NCI-H2196 treated with DMSO at 0.1 percent for 48 hours (cell line): ENCODE results near the gene SARS1.
"Not testable (repeated sequence)": the region's sequence is repeated elsewhere in the genome, so short reads cannot be mapped to it uniquely, and the experiment has no call there.

Experiments
- DNase-seq: peaks from one replicate; lab custom pipeline; 2025; ENCODE audit not compliant: unreplicated experiment; lab: John Stamatoyannopoulos, UW

The SARS1 gene

DNA sequence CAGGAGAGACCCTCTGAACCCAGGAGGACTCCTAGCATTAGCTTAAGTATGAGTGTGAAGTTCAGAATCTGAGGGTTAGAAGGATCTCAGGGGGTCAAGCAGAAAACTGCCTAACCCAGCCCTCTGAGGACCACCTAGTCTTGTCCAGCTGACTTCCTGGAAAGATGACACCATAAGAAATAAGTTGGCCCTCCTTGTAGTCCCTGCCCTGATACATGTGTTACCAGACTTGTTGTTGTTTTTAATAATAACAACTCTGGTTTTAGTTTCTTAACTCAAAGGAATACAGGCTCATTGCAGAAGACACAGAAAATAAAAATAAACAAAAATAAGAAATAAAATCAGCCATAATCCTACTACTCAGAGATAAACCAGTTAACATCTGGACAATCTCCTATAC, 21.8 kb upstream of the SARS1 start:
- no peak for DNase-seq

DNA sequence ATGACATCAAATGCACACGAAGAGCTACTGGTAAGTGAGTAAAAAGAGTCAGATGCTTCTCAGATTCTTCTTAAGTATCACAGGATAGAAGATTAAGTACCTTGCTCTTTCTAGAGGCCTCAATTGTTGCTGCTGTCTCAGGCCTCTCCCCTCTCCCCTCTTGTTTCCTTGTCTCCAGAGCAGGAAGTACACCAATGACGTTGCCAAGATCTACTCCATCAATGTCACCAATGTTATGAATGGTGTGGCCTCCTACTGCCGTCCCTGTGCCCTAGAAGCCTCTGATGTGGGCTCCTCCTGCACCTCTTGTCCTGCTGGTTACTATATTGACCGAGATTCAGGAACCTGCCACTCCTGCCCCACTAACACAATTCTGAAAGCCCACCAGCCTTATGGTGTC, 21.3 kb upstream of the SARS1 start:
- DNase-seq = no peak

DNA sequence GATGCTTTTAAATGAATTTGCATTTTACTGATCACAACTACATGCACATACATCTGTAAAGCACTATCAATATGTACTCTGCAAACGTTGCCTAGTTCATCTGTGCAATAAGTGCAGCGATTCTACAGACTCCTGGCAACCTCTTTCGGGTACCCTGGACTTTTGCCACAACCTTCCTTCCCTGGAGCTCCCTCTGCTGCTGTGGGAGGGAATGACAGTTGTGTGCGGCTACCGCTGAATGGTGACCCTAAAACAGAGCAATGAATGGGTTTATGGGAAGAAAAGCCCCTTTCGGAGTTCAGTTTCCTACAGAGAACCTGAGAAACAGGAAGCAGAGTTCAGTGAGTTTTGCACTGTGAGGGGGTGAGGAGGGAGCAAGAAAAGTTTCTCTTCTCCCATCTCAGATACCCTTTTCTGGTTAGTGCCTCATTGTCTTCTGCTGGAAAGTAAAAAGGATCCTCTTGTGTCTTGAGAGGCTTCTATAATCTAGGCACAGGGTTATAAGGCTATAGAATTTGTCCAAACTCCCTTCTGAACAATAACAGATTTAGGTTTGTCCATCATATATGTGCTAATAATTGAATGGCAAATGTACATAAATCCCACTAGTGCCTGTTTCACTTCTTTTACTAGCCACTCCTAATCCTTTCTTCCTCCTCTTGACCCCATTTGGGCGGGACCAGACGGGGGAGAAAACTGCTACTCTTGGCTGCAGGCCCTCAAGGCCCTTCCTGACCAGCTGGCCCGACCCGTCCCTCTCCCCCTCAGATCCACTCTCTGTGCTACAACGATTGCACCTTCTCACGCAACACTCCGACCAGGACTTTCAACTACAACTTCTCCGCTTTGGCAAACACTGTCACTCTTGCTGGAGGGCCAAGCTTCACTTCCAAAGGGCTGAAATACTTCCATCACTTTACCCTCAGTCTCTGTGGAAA, 19.8 kb upstream of the SARS1 start:
- peak; percentile 2 for DNase-seq

DNA sequence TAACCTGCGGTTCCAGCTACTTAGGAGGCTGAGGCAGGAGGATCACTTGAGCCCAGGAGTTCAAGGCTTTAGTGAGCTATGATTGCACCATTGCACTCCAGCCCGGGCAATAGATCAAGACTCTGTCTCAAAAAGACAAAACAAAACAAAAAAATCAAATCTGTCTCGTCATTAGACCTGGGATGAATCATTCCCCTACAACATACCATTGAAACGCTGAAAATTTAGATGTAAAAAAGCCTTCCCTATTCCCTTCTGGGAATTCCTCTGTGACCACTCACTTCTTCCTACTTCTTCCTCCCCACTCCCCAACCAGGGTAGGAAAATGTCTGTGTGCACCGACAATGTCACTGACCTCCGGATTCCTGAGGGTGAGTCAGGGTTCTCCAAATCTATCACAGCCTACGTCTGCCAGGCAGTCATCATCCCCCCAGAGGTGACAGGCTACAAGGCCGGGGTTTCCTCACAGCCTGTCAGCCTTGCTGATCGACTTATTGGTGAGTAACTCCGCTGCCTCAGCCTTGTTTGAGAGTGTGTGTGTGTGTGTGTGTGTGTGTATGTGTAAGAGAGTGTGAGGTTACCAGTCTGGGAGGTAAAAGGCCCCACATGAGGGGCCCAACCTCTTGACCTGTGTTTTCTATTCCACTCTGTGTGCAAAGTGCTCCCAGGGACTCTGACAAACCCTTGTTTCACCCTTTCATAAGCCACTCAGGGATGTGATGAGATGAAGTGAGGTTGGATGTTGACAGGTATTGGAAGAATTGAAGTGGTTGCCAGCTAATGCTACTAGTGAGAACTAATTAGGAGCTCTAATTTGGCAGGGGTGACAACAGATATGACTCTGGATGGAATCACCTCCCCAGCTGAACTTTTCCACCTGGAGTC, 16.3 kb upstream of the SARS1 start:
- no peak for DNase-seq

DNA sequence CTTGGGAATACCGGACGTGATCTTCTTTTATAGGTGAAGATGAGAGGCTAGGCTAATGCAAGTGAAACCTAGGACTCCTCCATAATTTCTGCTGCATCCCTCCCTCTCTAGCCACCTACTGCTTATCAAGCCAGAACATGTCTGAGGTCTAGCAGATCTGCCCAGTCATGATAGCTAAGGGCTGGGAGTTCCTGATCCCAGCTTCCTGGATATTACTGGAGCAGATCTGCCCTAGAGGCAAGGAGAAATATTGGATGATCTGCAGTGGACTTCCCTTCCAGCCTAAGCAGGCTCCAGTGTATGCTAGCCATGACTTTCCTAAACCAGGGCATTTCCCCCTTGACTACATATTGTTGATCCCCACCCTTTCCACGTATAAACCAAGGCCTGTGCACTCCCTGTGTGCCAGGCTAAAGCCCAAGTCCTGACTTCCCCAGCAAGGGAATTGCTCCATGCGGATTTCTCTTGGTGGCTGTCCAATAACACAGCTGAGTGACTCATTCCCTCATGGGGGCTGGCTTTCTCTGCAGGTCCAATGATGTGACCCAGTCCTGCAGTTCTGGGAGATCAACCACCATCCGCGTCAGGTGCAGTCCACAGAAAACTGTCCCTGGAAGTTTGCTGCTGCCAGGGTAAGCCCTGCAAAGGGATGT, 15.5 kb upstream of the SARS1 start:
- DNase-seq = no peak

DNA sequence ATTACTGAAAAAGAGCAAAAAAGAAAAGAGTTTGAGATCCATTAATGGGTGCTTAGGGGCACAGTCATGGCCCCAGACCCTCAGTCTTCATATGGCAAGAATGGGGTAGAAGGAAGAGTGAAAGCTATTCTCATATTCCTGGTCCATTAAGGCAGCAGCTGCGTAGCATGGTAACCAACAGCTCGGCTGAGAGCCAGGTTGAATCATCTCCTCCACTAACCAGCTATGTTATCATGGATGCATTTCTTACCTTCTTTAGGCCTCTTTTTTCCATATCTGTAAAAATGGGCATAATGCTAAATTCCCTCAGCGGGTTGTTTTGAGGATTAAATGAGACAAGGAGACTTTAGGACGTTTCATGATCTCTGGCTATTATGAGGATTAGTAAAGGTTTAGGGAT, 15.0 kb upstream of the SARS1 start:
- DNase-seq = no peak

DNA sequence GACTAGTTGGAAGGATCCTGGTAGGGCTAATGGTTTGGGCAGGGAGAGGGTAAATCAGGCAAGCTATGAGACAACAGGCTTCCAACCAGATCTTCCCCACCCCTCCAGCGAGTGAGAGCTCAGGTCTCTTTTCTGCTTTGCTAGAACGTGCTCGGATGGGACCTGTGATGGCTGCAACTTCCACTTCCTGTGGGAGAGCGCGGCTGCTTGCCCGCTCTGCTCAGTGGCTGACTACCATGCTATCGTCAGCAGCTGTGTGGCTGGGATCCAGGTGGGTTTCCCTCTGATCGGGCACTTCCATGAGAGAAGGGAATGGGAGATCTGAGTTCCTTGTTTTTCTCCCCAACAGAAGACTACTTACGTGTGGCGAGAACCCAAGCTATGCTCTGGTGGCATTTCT, 14.0 kb upstream of the SARS1 start:
- DNase-seq = no peak

DNA sequence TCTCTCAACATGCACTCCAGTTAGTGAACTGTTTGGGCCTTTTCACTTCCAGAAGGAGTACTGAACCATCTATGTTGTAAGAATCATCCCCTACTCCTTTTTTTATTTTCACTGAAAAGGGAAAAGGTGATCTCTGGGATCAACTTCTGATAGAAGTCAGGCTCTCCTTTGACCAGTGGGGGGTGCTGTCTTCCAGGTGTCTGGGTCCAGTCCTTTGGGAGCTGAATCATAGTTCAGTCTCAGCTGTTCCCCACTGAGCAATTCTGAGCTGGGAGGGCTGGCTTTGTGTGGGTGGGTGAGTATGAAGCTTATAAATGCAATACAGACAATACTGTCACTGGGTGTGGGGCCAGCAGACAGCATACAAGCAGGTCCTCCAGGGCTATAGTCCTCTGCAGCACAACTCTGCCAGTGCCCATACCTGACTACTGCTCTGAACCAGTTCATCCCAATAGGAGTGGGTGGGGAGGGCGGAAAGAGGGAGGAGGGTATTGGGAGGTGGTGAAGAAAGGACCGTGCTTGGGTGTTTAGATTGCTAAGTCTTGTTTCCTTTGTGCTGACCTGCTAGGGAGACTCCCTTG, 12.5 kb upstream of the SARS1 start:
- DNase-seq = peak; percentile 10

DNA sequence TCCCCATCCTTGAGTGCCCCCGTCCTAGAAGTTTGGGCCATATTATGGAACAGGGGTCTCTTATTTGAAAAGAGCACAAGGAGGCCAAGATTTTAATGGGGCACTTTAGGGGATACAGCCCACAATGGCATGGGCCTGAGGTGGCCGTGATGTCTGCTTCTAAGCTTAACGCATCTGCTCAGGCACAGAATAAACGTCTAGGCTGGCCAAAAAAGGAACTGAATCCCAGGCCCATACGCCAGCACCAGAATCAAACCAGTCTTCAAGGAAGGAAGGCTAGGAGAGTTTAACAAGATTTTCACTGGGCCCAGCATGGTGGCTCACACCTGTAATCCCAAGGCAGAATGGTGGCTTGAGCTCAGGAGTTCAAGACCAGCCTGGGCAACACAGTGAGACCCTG, 9.2 kb upstream of the SARS1 start:
- no peak for DNase-seq

DNA sequence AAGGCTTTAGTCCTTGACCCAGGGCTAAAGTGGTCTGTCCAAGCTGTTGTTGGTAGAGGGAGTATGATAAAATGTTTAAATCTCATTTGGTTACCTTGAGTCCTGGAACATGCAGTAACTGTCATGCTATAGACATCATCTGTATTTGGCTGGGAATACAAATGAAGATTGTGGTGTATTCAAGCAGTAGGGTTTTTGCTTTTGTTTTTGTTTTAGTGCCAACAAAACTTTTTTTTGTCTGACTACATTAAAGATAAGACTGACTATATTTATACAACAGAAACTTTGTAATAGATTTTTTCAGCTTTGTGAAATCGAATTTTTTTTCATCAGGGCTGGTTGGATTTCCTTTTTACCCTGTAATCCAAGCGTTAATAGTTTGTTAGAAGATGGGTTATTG, 7.4 kb upstream of the SARS1 start:
- no peak for DNase-seq

DNA sequence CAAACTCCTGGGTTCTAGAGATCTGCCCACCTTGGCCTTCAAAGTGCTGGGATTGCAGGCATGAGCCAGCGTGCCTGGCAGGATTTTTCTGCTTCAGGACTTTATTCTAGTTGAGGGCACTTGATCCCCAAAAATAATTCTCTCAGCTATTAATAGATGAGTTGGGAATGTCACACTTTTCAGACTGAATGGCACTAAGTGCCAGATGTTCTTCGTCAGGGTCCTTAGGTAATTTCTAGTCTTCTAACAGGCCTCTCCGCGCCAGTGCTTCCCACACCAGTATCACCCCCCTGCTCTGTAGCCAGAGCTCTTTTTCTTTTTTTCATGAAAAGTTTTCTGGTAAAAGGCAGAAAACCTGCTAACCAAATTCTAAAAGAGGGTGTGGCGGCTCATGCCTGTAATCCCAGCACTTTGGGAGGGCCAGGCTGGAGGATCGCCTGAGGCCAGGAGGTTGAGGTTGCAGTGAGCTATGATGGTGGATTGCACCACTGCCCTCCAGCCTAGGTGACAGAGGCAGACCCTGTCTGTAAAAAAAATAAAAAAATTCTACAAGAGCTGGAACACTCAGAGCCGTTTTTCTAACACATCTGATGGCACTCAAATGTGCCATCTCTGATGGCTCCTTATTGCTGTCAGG, 6.1 kb upstream of the SARS1 start:
- no peak for DNase-seq

DNA sequence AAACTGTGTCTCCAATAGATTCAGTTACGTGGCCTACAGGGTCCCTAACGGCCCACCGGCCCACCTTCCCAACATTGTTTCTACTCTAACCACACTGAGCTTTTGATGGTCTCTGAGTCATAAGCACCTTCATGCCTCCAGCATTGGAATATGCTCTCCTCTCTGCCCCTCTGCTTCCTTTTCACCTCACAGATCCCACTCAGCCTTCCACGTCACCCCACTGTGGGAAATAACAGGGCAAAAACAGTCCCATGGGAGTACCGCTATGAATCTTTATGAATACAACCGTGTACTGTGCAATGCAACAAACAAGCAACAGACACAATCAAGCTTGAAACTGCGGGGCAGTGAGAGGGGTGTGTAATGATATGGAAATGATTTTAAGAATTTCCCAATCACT, 5.3 kb upstream of the SARS1 start:
- DNase-seq = no peak

DNA sequence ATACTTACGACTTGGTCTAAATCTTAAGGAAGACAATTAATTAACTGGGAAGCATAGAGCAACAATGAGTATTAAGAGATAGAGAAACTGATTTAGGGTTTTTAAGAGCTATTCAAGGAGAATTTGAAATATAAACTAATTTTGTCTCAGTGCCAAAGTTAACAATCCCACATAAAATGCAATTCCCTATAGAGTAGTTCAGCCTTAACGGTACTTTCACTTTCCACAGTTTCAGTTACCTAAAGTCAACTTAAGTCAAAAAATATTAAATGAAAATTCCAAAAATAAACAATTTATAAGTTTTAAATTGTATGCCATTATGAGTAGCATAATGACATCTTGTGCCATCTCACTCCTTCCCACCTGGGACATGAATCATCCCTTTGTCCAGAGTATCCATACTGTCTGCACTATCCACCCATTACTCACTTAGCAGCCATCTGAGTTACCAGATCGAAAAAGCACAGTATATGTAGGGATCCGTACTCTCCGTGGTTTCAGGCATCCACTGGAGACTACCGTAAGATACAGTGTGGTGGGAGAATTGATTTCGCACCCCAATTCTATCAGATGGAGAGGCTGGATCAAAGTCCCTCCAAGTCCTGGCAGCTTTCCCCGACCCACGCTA, 4.8 kb upstream of the SARS1 start:
- DNase-seq = no peak

DNA sequence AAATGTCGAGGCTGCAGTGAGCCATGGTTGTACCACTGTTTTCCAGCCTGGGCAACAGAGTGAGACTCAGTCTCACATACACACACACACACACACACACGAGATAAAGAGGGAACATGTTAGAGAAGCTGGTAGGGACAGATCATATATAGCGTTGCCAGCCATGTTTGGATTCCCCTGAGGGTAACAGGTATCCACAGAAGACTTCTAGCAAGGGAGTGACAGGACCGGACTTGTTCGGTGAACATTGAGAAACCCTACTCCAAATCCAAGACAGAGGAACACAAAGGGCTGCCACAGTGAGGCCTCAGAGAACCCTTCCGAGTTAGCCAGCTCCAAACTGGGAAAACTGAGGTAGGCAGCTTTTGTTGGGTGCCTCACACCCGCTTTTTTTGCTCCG, 3.7 kb upstream of the SARS1 start:
- DNase-seq = no peak

DNA sequence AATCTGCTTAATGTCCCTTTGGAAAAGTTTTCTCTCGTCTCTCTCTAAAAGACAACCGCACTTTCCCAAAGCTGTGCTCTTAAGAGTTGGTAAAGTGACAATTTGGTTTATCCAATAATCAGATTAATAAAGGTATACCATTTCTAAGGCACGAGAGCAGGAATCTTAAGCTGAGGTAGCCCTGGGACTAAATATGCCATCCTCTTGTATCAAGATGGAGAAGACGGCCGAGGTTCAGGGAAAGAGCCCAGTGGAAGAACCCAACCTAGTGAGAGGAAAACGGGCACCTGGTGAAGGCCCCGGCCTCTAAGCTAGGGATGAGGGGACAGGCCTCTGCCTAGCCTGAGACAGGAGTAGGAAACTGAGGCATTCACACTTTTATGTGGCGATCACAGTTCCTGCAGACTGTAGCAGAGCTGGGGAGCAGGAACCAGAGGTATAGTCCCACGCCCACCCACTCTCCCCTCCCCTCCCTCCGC, 334 bp upstream of the SARS1 start:
- DNase-seq = no peak

DNA sequence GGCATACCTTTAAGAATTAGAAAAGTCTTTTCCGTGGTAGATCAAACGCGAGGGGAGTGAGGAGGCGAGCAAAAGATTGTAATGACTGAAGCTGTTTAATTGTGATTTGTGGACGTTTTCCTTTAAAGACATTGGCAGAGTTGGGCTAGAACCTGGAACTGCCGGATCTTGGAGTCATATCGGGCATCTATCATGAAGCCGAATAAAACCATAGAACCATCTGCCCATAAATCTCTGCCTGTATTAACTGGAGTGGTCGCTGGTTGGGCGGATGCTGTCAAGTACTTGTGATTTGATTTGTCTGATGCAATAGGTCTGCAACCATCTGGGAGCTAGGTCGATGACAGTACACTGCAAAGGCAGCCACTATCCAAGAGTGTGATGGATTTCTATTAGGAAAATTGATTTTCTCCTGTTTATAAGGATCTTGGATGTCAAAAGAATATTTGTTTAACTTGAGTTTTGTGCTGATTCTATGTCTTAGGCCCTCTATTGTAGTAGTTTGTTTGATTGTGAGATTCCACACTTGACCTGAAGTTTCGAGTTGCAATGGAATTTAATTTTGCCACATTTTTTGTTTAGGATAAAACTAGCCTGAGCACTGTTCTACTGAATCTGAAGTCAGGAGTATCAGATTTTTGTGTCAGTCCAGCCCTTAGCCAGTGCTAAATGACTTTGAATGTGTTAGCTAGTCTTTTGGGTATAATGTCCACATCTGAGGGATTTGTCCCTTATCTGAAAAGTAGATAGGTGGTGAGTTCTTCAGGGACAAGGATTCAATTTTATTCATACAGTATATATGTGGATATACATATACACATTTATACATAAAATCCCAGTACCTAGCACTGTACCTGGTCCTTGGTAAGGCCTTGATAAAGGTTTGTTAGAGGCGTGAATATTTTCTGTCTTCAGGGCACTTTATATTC, 1.2 kb downstream of the SARS1 start:
- peak; percentile 8 for DNase-seq

DNA sequence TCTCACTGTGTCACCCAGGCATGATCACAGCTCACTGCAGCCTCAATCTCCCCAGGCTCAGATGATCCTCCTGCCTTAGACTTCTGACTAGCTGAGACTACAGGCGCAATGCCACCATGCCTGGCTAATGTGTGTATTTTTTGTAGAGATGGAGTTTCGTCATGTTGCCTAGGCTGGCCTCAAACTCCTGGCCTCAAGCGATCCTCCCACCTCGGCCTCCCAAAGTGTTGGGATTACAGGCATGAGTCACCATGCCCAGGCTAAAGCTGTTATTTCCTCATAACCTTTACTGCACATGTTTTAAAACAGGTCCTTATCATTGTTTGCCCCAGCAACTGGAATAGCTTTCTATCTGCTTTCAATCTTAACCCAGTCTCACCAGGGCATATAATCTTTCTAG, 2.9 kb downstream of the SARS1 start:
- DNase-seq = no peak

DNA sequence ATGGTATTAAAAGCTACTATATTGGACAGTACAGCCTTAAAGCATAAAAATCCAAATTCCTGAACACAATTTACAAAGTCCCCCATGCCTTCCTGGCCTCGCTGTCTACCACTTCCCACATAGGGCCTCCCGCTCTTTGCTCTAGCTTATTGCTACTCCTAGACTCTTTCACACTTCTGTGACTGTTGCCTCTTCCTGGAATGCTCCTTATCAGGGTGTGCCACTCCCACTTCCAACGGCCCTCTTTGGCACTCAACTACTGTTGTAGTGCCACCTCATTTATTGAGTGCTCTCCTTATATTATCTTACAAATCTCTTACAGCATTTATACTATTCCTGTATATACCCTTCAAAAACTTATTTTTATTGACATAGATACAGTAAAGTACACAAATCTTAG, 4.8 kb downstream of the SARS1 start:
- DNase-seq = no peak

DNA sequence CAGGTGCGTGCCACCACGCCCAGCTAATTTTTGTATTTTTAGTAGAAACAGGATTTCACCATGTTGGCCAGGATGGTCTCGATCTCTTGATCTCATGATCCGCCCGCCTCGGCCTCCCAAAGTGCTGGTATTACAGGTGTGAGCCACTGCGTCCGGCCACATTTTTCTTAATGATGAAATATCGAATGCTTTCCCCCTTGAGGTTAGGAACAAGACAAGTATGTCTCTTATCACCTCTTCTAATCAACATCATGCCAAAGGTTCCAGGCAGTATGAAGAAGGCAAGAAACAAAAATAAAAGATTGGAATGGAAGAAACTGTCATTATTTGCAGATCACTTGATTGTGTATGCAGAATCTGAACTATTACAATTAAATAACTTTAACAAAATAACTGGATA, 7.5 kb downstream of the SARS1 start:
- DNase-seq = not testable (repeated sequence)
